HL-60 (cell line): ENCODE data around the gene FAM9C.

Source experiments
- POLR2AphosphoS5 ChIP-seq: IDR thresholded peaks from 2 replicates; pipeline ENCODE4 v1.6.1; 2012; ENCODE audit warnings: low read depth
- TF ChIP-seq, protein P1 (sequence below): IDR thresholded peaks from one replicate; pipeline ENCODE4 v1.5.1; 2011; ENCODE audit warnings: low read length, control low read depth, inconsistent platforms; ENCODE audit not compliant: insufficient read depth
- TF ChIP-seq, protein P2 (sequence below): IDR thresholded peaks from 2 replicates; pipeline ENCODE4 v1.6.1; 2012; ENCODE audit warnings: low read depth; ENCODE audit not compliant: insufficient replicate concordance

DNA sequence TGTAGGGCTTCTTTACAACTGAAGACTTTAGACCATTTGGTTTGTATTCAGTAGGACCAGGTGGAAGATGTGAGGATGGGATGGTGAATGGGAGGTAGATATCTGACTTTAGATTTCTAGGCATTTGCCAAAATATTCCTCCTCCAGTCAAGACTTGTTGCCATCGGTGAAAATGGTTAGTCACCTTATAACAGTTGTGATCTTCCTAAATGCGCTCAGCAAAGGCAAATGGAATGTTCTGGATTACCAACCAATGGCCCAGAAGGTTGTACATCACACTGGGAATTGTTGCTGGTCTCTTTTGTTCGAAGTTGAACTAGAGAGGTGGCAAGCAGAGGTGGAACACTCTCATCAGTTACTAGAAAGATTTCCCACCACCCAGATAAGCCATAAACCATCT is 35.6 kb downstream of the FAM9C start:
- TF ChIP-seq, protein P1, sequence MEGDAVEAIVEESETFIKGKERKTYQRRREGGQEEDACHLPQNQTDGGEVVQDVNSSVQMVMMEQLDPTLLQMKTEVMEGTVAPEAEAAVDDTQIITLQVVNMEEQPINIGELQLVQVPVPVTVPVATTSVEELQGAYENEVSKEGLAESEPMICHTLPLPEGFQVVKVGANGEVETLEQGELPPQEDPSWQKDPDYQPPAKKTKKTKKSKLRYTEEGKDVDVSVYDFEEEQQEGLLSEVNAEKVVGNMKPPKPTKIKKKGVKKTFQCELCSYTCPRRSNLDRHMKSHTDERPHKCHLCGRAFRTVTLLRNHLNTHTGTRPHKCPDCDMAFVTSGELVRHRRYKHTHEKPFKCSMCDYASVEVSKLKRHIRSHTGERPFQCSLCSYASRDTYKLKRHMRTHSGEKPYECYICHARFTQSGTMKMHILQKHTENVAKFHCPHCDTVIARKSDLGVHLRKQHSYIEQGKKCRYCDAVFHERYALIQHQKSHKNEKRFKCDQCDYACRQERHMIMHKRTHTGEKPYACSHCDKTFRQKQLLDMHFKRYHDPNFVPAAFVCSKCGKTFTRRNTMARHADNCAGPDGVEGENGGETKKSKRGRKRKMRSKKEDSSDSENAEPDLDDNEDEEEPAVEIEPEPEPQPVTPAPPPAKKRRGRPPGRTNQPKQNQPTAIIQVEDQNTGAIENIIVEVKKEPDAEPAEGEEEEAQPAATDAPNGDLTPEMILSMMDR = no peak
- TF ChIP-seq POLR2AphosphoS5 = no peak
- TF ChIP-seq, protein P2, sequence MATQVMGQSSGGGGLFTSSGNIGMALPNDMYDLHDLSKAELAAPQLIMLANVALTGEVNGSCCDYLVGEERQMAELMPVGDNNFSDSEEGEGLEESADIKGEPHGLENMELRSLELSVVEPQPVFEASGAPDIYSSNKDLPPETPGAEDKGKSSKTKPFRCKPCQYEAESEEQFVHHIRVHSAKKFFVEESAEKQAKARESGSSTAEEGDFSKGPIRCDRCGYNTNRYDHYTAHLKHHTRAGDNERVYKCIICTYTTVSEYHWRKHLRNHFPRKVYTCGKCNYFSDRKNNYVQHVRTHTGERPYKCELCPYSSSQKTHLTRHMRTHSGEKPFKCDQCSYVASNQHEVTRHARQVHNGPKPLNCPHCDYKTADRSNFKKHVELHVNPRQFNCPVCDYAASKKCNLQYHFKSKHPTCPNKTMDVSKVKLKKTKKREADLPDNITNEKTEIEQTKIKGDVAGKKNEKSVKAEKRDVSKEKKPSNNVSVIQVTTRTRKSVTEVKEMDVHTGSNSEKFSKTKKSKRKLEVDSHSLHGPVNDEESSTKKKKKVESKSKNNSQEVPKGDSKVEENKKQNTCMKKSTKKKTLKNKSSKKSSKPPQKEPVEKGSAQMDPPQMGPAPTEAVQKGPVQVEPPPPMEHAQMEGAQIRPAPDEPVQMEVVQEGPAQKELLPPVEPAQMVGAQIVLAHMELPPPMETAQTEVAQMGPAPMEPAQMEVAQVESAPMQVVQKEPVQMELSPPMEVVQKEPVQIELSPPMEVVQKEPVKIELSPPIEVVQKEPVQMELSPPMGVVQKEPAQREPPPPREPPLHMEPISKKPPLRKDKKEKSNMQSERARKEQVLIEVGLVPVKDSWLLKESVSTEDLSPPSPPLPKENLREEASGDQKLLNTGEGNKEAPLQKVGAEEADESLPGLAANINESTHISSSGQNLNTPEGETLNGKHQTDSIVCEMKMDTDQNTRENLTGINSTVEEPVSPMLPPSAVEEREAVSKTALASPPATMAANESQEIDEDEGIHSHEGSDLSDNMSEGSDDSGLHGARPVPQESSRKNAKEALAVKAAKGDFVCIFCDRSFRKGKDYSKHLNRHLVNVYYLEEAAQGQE = no peak
